Caco-2 (cell line): ENCODE measurements around the gene RPUSD2. TPM values are rescaled to one million over a fixed set of nuclear protein-coding genes. Genes with fewer than 3 reads are reported as not detected.

Source experiments
- BruUV-seq: library from RNA; stranded (reverse); fragments of 400-500 nt; replicated peaks from 2 replicates; lab custom pipeline; 2021; lab: Mats Ljungman, UMichigan
- CTCF ChIA-PET: fragments of 300-600 bp; sonication (Branson Sonifier 250); formaldehyde crosslinking; loops from one replicate; lab custom pipeline; 2022; ENCODE audit warnings: antibody characterized with exemption; lab: Charles Lee
- POLR2A ChIA-PET: fragments of 300-600 bp; sonication (Branson Sonifier 250); formaldehyde crosslinking; loops from one replicate; lab custom pipeline; 2022; ENCODE audit warnings: antibody characterized with exemption; lab: Charles Lee
- DNase-seq, 2 experiments: peaks; one replicate each; pipeline versions ENCODE4 v3.0.0 to v3.0.0-alpha.2; 2020 to 2022
- H3K27me3 ChIP-seq: replicated peaks from 2 replicates; pipeline ENCODE4 v1.6.0; 2011; ENCODE audit warnings: low read length; ENCODE audit not compliant: control insufficient read depth, insufficient read depth
- H3K36me3 ChIP-seq: 2 replicates; pipeline ENCODE4 v1.5.1; 2011; ENCODE audit warnings: low read length; ENCODE audit not compliant: control insufficient read depth, insufficient read depth
- H3K4me1 ChIP-seq: fragments of 250-450 bp; sonication (Bioruptor Pico); 2 replicates; pipeline ENCODE4 v1.5.1; 2020; ENCODE audit warnings: mild to moderate bottlenecking
- H3K4me3 ChIP-seq: 2 replicates; pipeline ENCODE4 v1.5.1; 2011; ENCODE audit warnings: low read depth, mild to moderate bottlenecking, control low read depth, low read length
- H3K9me3 ChIP-seq: fragments of 250-450 bp; sonication (Bioruptor Pico); 2 replicates; pipeline ENCODE4 v1.5.1; 2020; ENCODE audit warnings: mild to moderate bottlenecking, moderate library complexity
- H3K27ac Mint-ChIP-seq: one replicate; pipeline ENCODE4 v1.8.0; 2022; ENCODE audit warnings: mixed read lengths; ENCODE audit not compliant: unreplicated experiment
- H3K27me3 Mint-ChIP-seq: one replicate; pipeline ENCODE4 v1.8.0; 2022; ENCODE audit warnings: mixed read lengths; ENCODE audit not compliant: insufficient read depth, unreplicated experiment
- H3K36me3 Mint-ChIP-seq: one replicate; pipeline ENCODE4 v1.8.0; 2022; ENCODE audit warnings: mild to moderate bottlenecking, mixed read lengths; ENCODE audit not compliant: insufficient read depth, unreplicated experiment
- H3K4me1 Mint-ChIP-seq: one replicate; pipeline ENCODE4 v1.8.0; 2022; ENCODE audit warnings: low read depth, mixed read lengths; ENCODE audit not compliant: unreplicated experiment
- H3K4me3 Mint-ChIP-seq: one replicate; pipeline ENCODE4 v1.8.0; 2022; ENCODE audit warnings: mild to moderate bottlenecking, moderate library complexity, mixed read lengths; ENCODE audit not compliant: unreplicated experiment
- H3K9me3 Mint-ChIP-seq: one replicate; pipeline ENCODE4 v1.8.0; 2022; ENCODE audit warnings: mixed read lengths; ENCODE audit not compliant: unreplicated experiment
- CTCF ChIP-seq, 2 experiments: fragments of 200-600 bp in 1 of 2; IDR thresholded peaks; 1 replicate in 1 of 2; 2 replicates in 1 of 2; pipeline versions ENCODE4 v1.5.1 to v1.8.0; 2011 to 2022; ENCODE audit warnings: antibody characterized with exemption in 1 of 2, control low read depth in 1 of 2, inconsistent platforms in 1 of 2, low read depth in 1 of 2, low read length in 1 of 2, mild to moderate bottlenecking in 1 of 2, moderate library complexity in 1 of 2; ENCODE audit not compliant: insufficient read depth in 1 of 2, severe bottlenecking in 1 of 2, unreplicated experiment in 1 of 2
- intact Hi-C: fragments of 100-400 bp; cut with micrococcal nuclease; formaldehyde crosslinking; loops from one replicate; pipeline ENCODE4 v1.10.0; 2022; ENCODE audit not compliant: unreplicated experiment
- total RNA-seq: library from RNA; stranded (reverse); gene quantifications from 2 replicates; pipeline ENCODE4 v1.2.3, GENCODE V29; 2022

Gene RPUSD2
- total RNA-seq, 1 experiment from 2014 or later, result 14.6 TPM

GRCh38 chr15:40543631-40544294 lies 25.3 kb upstream of the RPUSD2 start:
- DNase-seq, result peak in 1 of 2 experiments; percentile 7
- Mint-ChIP-seq H3K4me3 (no peak overlapping the region), H3K36me3 (no peaks in the 10 kb centered on the region), H3K9me3 (no peaks in the 10 kb centered on the region), H3K27ac (no peak overlapping the region), H3K4me1 (peaks cover 9% of the 10 kb centered on the region), H3K27me3 (no peaks in the 10 kb centered on the region)
- Histone ChIP-seq H3K4me3 (no peak overlapping the region), H3K9me3 (no peaks in the 10 kb centered on the region), H3K4me1 (no peaks in the 10 kb centered on the region), H3K27me3 (no peaks in the 10 kb centered on the region), H3K36me3 (no peaks in the 10 kb centered on the region; the same call in 1 of the 2 replicates)
- POLR2A ChIA-PET, result no interaction called here
- CTCF ChIA-PET, result no interaction called here
- TF ChIP-seq CTCF (IDR thresholded peaks at IDR 0.05; ENCODE audit: insufficient read depth in 1 of 2, low read depth in 1 of 2, low read length in 1 of 2, severe bottlenecking in 1 of 2, unreplicated experiment in 1 of 2), result no peak
- BruUV-seq, result no TSS peak
- intact Hi-C loops, result no loop called here

- H3K4me3 ChIP-seq, result no peak overlapping the region
- BruUV-seq, result no TSS peak
- H3K27me3 ChIP-seq, result no peaks in the 10 kb centered on the region
- H3K4me1 Mint-ChIP-seq, result no peaks in the 10 kb centered on the region
- no peaks in the 10 kb centered on the region; the same call in 1 of the 2 replicates for H3K36me3 ChIP-seq
- ChIA-PET CTCF (no interaction called here), POLR2A (no interaction called here)
- intact Hi-C loops, result no loop called here
- H3K9me3 Mint-ChIP-seq, result no peaks in the 10 kb centered on the region
- no peaks in the 10 kb centered on the region for H3K27me3 Mint-ChIP-seq
- H3K4me1 ChIP-seq, result no peaks in the 10 kb centered on the region
- no peaks in the 10 kb centered on the region for H3K36me3 Mint-ChIP-seq
- no peak overlapping the region for H3K27ac Mint-ChIP-seq
- DNase-seq, result no peak
- TF ChIP-seq CTCF (IDR thresholded peaks at IDR 0.05; ENCODE audit: insufficient read depth in 1 of 2, low read depth in 1 of 2, low read length in 1 of 2, severe bottlenecking in 1 of 2, unreplicated experiment in 1 of 2), result no peak
- H3K9me3 ChIP-seq, result no peaks in the 10 kb centered on the region
- no peak overlapping the region for H3K4me3 Mint-ChIP-seq
These were observed 23.6 kb upstream of the RPUSD2 start for GRCh38 chr15:40545457-40545856.

- H3K27me3 ChIP-seq, result no peaks in the 10 kb centered on the region
- Mint-ChIP-seq H3K4me1 (no peaks in the 10 kb centered on the region), H3K27ac (no peak overlapping the region), H3K27me3 (no peaks in the 10 kb centered on the region), H3K4me3 (no peak overlapping the region), H3K9me3 (no peaks in the 10 kb centered on the region), H3K36me3 (peaks cover 6% of the 10 kb centered on the region)
- no peak overlapping the region for H3K4me3 ChIP-seq
- POLR2A ChIA-PET, result no interaction called here
- no peaks in the 10 kb centered on the region; the same call in 1 of the 2 replicates for H3K36me3 ChIP-seq
- CTCF ChIA-PET, result interaction anchor here (0.6 kb wide), 1 partner anchor 450 kb away, joined by 3 read pairs; no protein-coding TSS in a partner anchor
- H3K4me1 ChIP-seq, result no peaks in the 10 kb centered on the region
- intact Hi-C loops, result no loop called here
- DNase-seq, result no peak
- no peaks in the 10 kb centered on the region for H3K9me3 ChIP-seq
- TF ChIP-seq CTCF (IDR thresholded peaks at IDR 0.05; ENCODE audit: insufficient read depth in 1 of 2, low read depth in 1 of 2, low read length in 1 of 2, severe bottlenecking in 1 of 2, unreplicated experiment in 1 of 2), result no peak
- no TSS peak for BruUV-seq
These were observed 20.5 kb upstream of the RPUSD2 start for GRCh38 chr15:40548610-40549009.
